A673 (cell line): ENCODE data around the gene GMDS. TPM values are rescaled to one million over a fixed set of nuclear protein-coding genes. Genes with fewer than 3 reads are reported as not detected.

ENCODE experiments used
- BruUV-seq: library from RNA; stranded (reverse); fragments of 400-500 nt; replicated peaks from 2 replicates; lab custom pipeline; 2021; lab: Mats Ljungman, UMichigan
- CTCF ChIA-PET: fragments of 300-600 bp; sonication (Branson Sonifier 250); formaldehyde crosslinking; loops from one replicate; lab custom pipeline; 2022; ENCODE audit warnings: antibody characterized with exemption; lab: Charles Lee
- POLR2A ChIA-PET: fragments of 300-600 bp; sonication (Branson Sonifier 250); formaldehyde crosslinking; loops from one replicate; lab custom pipeline; 2022; ENCODE audit warnings: antibody characterized with exemption; ENCODE audit not compliant: low non-redundant PET; lab: Charles Lee
- DNase-seq: peaks from one replicate; pipeline ENCODE4 v3.0.0-alpha.2; 2015; ENCODE audit warnings: low spot score
- H3K27ac ChIP-seq: fragments of 200-600 bp; sonication (generic); 2 replicates; pipeline ENCODE4 v1.5.1; 2016; ENCODE audit warnings: mixed run types, low read depth, mild to moderate bottlenecking, mixed read lengths, antibody characterized with exemption, low read length; ENCODE audit not compliant: poor library complexity, severe bottlenecking
- H3K27me3 ChIP-seq: fragments of 200-600 bp; sonication (generic); replicated peaks from 2 replicates; pipeline ENCODE4 v1.6.1; 2017; ENCODE audit warnings: mixed run types, low read depth, mild to moderate bottlenecking, mixed read lengths, antibody characterized with exemption, low read length; ENCODE audit not compliant: insufficient read depth, poor library complexity
- H3K36me3 ChIP-seq: fragments of 200-600 bp; sonication (generic); 2 replicates; pipeline ENCODE4 v1.6.1; 2016; ENCODE audit warnings: mixed run types, mild to moderate bottlenecking, mixed read lengths, antibody characterized with exemption, low read length; ENCODE audit not compliant: insufficient read depth, poor library complexity, severe bottlenecking
- H3K4me1 ChIP-seq: fragments of 200-600 bp; sonication (generic); 2 replicates; pipeline ENCODE4 v1.6.1; 2017; ENCODE audit warnings: mixed run types, mild to moderate bottlenecking, mixed read lengths, antibody characterized with exemption, low read length; ENCODE audit not compliant: insufficient read depth, poor library complexity, severe bottlenecking
- H3K4me3 ChIP-seq: fragments of 200-600 bp; sonication (generic); 2 replicates; pipeline ENCODE4 v1.5.1; 2016; ENCODE audit warnings: low read depth, mixed run types, mild to moderate bottlenecking, mixed read lengths, low read length; ENCODE audit not compliant: poor library complexity, severe bottlenecking
- H3K9me3 ChIP-seq: fragments of 200-600 bp; sonication (generic); 2 replicates; pipeline ENCODE4 v1.6.1; 2016; ENCODE audit warnings: mixed run types, low read depth, mild to moderate bottlenecking, mixed read lengths, antibody characterized with exemption, low read length; ENCODE audit not compliant: poor library complexity, severe bottlenecking
- EZH2 ChIP-seq: fragments of 200-600 bp; sonication (generic); IDR thresholded peaks from 2 replicates; pipeline ENCODE4 v1.6.1; 2017; ENCODE audit warnings: borderline replicate concordance, low read depth, mild to moderate bottlenecking, mixed read lengths, antibody characterized with exemption, low read length; ENCODE audit not compliant: poor library complexity, severe bottlenecking
- intact Hi-C: fragments of 100-400 bp; cut with micrococcal nuclease; formaldehyde crosslinking; loops from one replicate; pipeline ENCODE4 v1.10.0; 2022; ENCODE audit not compliant: unreplicated experiment
- total RNA-seq: library from RNA; stranded (reverse); gene quantifications from 2 replicates; pipeline ENCODE4 v1.2.3, GENCODE V29; 2021
- TF ChIP-seq, protein P1 (sequence below): fragments of 300-800, 200-600 bp; sonication (generic); conservative IDR thresholded peaks from 2 replicates; pipeline ENCODE4 v1.5.1; 2017; ENCODE audit warnings: low read depth, mild to moderate bottlenecking, antibody characterized with exemption, low read length, moderate library complexity, mixed read lengths

The GMDS gene
- total RNA-seq, 1 experiment from 2014 or later = 15.2 TPM

DNA sequence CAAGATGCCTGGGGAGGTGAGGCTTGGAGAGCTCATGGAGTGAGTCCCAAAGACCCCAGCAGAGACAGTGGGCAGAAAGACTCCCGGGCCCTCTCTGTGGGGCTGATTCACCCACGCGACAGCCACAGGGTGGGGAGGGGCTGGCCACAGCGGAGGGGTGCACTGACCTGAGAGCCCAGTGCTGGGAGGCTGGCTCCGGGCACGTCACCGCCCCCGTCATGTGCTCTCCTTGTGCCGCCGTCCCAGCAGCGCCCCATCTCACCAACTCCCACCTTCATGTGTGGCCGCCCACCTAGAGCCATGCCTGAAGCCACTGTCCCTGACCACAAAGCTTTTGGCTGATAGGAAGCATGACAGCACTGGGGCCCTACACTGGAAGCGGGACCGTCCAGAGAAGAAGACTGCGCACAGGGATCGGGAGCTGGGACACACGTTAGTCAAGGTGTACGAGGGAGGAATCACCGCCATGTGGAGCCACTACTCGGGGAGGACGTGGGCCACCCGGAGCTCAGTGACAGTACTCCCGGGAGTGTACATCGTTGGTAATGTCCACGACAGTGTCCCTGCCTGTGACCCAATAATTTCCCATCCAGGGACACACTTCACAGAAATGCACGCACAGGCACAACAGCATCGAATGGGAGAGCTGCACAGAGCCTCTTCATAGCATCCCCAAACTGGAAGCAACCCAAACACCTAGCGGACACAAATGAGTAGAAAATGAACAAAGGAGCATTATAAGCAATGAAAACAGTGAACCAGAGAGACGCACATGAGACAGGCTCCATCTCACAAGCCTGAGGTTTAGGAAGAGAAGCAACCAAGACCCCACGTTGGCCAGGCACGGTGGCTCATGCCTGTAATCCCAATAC lies 664.0 kb downstream of the GMDS start:
- Histone ChIP-seq H3K4me1 (no peaks in the 10 kb centered on the region), H3K36me3 (no peaks in the 10 kb centered on the region), H3K27me3 (peaks cover 10% of the 10 kb centered on the region), H3K27ac (no peak overlapping the region), H3K9me3 (no peaks in the 10 kb centered on the region), H3K4me3 (no peak overlapping the region)
- ChIA-PET CTCF (no interaction called here), POLR2A (no interaction called here)
- DNase-seq = no peak
- BruUV-seq = no TSS peak
- intact Hi-C loops = no loop called here
- no peak for TF ChIP-seq EZH2
- TF ChIP-seq, protein P1, sequence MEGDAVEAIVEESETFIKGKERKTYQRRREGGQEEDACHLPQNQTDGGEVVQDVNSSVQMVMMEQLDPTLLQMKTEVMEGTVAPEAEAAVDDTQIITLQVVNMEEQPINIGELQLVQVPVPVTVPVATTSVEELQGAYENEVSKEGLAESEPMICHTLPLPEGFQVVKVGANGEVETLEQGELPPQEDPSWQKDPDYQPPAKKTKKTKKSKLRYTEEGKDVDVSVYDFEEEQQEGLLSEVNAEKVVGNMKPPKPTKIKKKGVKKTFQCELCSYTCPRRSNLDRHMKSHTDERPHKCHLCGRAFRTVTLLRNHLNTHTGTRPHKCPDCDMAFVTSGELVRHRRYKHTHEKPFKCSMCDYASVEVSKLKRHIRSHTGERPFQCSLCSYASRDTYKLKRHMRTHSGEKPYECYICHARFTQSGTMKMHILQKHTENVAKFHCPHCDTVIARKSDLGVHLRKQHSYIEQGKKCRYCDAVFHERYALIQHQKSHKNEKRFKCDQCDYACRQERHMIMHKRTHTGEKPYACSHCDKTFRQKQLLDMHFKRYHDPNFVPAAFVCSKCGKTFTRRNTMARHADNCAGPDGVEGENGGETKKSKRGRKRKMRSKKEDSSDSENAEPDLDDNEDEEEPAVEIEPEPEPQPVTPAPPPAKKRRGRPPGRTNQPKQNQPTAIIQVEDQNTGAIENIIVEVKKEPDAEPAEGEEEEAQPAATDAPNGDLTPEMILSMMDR = no peak

DNA sequence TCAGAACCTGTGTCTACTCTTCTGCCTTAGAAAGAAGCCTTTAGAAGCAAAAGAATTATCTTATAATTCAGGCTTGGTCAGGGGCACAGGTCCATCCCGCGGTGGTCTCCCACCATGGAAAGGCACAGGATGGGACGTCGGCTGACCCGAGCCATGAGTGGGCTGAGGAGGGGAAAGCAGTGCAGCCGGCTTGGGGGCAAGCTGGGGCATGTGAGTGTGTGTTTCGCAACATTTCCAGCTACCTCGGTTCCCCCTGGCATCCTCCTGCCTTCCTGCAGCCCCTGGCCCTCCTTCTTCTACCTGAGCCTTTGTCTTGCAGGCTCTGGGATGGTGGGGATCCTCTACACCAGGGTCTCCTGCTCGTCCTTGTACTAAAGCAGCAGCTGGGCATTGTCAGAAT lies 664.8 kb downstream of the GMDS start:
- ChIA-PET POLR2A (interaction anchor here (0.6 kb wide), 1 partner anchor 24 kb away, joined by 3 read pairs; no protein-coding TSS in a partner anchor), CTCF (no interaction called here)
- DNase-seq = no peak
- H3K4me1 ChIP-seq = no peaks in the 10 kb centered on the region
- no peaks in the 10 kb centered on the region for H3K9me3 ChIP-seq
- H3K27ac ChIP-seq = no peak overlapping the region
- intact Hi-C loops = no loop called here
- no peaks in the 10 kb centered on the region for H3K36me3 ChIP-seq
- peaks cover 10% of the 10 kb centered on the region for H3K27me3 ChIP-seq
- H3K4me3 ChIP-seq = no peak overlapping the region
- no peak for TF ChIP-seq EZH2
- TF ChIP-seq, protein P1 = no peak
- BruUV-seq = no TSS peak

DNA sequence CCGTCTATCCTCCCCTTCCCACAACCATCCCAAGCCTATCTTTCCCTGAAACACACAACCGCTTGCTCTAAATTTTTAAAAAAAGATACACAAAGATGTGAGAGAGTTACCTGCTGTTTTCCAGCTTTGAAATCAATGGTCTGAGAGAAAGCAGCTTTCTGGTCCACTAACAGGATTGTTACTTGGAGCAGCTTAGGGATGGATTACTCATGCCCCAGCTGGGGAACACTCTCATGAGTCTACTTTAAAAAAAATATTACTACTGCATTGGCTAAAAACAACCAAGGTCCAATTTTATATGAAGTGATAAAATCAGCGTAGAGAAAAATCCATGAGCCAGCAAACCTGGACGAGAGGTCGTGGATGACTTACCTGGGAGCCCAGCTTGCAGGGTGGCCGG lies 665.3 kb downstream of the GMDS start:
- no peak overlapping the region for H3K4me3 ChIP-seq
- ChIA-PET POLR2A (interaction anchor here (0.6 kb wide), 1 partner anchor 23 kb away, joined by 3 read pairs; no protein-coding TSS in a partner anchor), CTCF (no interaction called here)
- H3K27ac ChIP-seq = no peak overlapping the region
- H3K36me3 ChIP-seq = no peaks in the 10 kb centered on the region
- TF ChIP-seq, protein P1 = no peak
- TF ChIP-seq EZH2 = no peak
- H3K4me1 ChIP-seq = no peaks in the 10 kb centered on the region
- BruUV-seq = no TSS peak
- H3K9me3 ChIP-seq = no peaks in the 10 kb centered on the region
- H3K27me3 ChIP-seq = peaks cover 7% of the 10 kb centered on the region
- intact Hi-C loops = no loop called here
- no peak for DNase-seq
